ENCODE data around the gene TXNRD2. TPM values are rescaled to one million over a fixed set of nuclear protein-coding genes. Genes with fewer than 3 reads are reported as not detected.

TXNRD2 gene
- total RNA-seq, result 47.5 TPM
- long read RNA-seq, partial matches to known transcripts, result 8 of 56 reads
- long read RNA-seq, other reads (novel, unspliced or antisense), result 45 of 56 reads

- DNase-seq (peak; percentile 82), ATAC-seq (peak; percentile 92 to 93)
- H3K27ac ChIP-seq, result peak within 1 kb of the TSS; percentile 97
- H3K9me3 ChIP-seq, result no peaks in the 10 kb centered on the region
- peaks cover 65% of the 10 kb centered on the region for H3K4me1 ChIP-seq
- TF ChIP-seq CTCF (IDR thresholded peaks at IDR 0.05), result no peak
- H3K27me3 ChIP-seq (ENCODE audit: low read depth), result no peaks in the 10 kb centered on the region
- intact Hi-C loops (cut with DNase I), result no loop called here
- peak within 1 kb of the TSS; percentile 83 for H3K4me3 ChIP-seq
- H3K36me3 ChIP-seq, result no peaks in the 10 kb centered on the region
These were observed at the start of gene TXNRD2, which contains the start of gene COMT for GRCh38 chr22:19941365-19942082. TSS of gene TXNRD2 (minus strand) at chr22:19941818. CDS start at chr22:19941803, 15 bp downstream. TSS of gene COMT (plus strand) at chr22:19941772. CDS start at chr22:19962527, 20,755 bp downstream.

- no peak for DNase-seq
- Histone ChIP-seq H3K27ac (no peak overlapping the region), H3K36me3 (no peaks in the 10 kb centered on the region), H3K27me3 (ENCODE audit: low read depth) (no peaks in the 10 kb centered on the region), H3K4me1 (peaks cover 20% of the 10 kb centered on the region), H3K4me3 (no peak overlapping the region), H3K9me3 (no peaks in the 10 kb centered on the region)
- no peak for ATAC-seq
- no peak for TF ChIP-seq CTCF (IDR thresholded peaks at IDR 0.05)
- intact Hi-C loops (cut with DNase I), result no loop called here
These were observed 49.7 kb upstream of the TXNRD2 start for GRCh38 chr22:19991395-19991644.

GRCh38 chr22:19990609-19991394 lies 49.2 kb upstream of the TXNRD2 start:
- intact Hi-C loops (cut with DNase I), result no loop called here
- ATAC-seq (no peak), DNase-seq (no peak)
- Histone ChIP-seq H3K9me3 (no peaks in the 10 kb centered on the region), H3K36me3 (no peaks in the 10 kb centered on the region), H3K27ac (no peak overlapping the region), H3K4me1 (peaks cover 20% of the 10 kb centered on the region), H3K27me3 (ENCODE audit: low read depth) (no peaks in the 10 kb centered on the region), H3K4me3 (no peak overlapping the region)
- no peak for TF ChIP-seq CTCF (IDR thresholded peaks at IDR 0.05)

- Histone ChIP-seq H3K4me1 (peaks cover 22% of the 10 kb centered on the region), H3K27me3 (ENCODE audit: low read depth) (no peaks in the 10 kb centered on the region), H3K4me3 (no peak overlapping the region), H3K36me3 (no peaks in the 10 kb centered on the region), H3K27ac (no peak overlapping the region), H3K9me3 (no peaks in the 10 kb centered on the region)
- intact Hi-C loops (cut with DNase I), result no loop called here
- TF ChIP-seq CTCF (IDR thresholded peaks at IDR 0.05), result no peak
- no peak for ATAC-seq
- no peak for DNase-seq
These were observed 48.6 kb upstream of the TXNRD2 start for GRCh38 chr22:19990188-19990587.

GRCh38 chr22:19989725-19990067 lies 48.1 kb upstream of the TXNRD2 start:
- ATAC-seq, result no peak
- Histone ChIP-seq H3K4me1 (peaks cover 27% of the 10 kb centered on the region), H3K27ac (peak overlapping the region; percentile 24), H3K27me3 (ENCODE audit: low read depth) (no peaks in the 10 kb centered on the region), H3K36me3 (no peaks in the 10 kb centered on the region), H3K4me3 (no peak overlapping the region), H3K9me3 (no peaks in the 10 kb centered on the region)
- DNase-seq, result no peak
- intact Hi-C loops (cut with DNase I), result no loop called here
- TF ChIP-seq CTCF (IDR thresholded peaks at IDR 0.05), result no peak

Measured in lower lobe of right lung (tissue), 2 donors.